Measurements from ENCODE around the gene PRRC2C.
"Not testable (repeated sequence)": the region's sequence is repeated elsewhere in the genome, so short reads cannot be mapped to it uniquely, and the experiment has no call there.

The PRRC2C gene

DNA sequence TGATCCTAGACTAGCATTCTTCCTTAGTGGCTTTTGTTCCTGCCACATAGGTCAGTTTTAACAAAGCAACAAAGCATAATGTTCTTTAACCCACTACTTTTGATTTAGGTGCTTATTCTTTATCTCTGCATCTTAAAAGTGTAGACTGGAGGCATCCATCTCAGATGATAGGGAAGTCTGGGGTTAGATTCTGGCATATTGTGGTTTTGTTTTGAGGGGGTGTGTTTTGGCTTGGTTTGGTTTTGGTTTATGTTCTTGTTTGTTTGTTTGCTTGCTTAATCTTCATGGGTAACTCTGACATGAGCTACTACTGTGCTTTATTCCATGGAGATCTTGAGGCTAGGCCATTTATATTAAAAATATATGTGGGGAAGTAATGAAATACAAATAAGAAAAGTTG lies 96.4 kb downstream of the PRRC2C start:
- H2AFZ ChIP-seq (ENCODE audit: low read length, unreplicated experiment): no peak overlapping the region
- H3K79me2 ChIP-seq (ENCODE audit: control insufficient read depth, insufficient read depth, low read length, unreplicated experiment): no peaks in the 10 kb centered on the region
- no peak overlapping the region for H3K4me3 ChIP-seq (ENCODE audit: low read depth, low read length)
- peaks cover 43% of the 10 kb centered on the region for H3K36me3 ChIP-seq (ENCODE audit: insufficient read depth, low read length)
- no peak overlapping the region for H3K27ac ChIP-seq (ENCODE audit: low read depth, low read length)
- H3K27me3 ChIP-seq (ENCODE audit: insufficient read depth, low read length): no peaks in the 10 kb centered on the region
- peaks cover 2% of the 10 kb centered on the region for H3K4me1 ChIP-seq (ENCODE audit: control insufficient read depth, insufficient read depth, low read length, unreplicated experiment)

DNA sequence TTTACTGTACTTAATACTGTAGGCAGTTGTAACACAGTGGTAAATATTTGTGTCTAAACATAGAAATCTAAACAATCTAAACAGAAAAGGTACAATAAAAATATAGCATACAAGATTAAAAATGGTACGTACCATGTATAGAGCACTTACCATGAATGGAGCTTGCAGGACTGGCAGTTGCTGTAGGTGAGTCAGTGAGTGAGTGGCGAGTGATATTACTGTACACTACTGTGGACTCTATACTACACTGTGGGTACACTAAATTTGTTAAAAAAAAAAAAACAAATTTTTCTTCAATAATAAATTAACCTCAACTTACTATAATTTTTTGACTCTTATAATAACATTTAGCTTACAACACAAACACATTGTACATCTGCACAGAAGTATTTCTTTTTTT lies 97.3 kb downstream of the PRRC2C start:
- Histone ChIP-seq H3K4me3 (ENCODE audit: low read depth, low read length) (no peak overlapping the region), H3K27ac (ENCODE audit: low read depth, low read length) (no peak overlapping the region), H3K36me3 (ENCODE audit: insufficient read depth, low read length) (peaks cover 45% of the 10 kb centered on the region), H3K27me3 (ENCODE audit: insufficient read depth, low read length) (no peaks in the 10 kb centered on the region), H3K4me1 (ENCODE audit: control insufficient read depth, insufficient read depth, low read length, unreplicated experiment) (peaks cover 2% of the 10 kb centered on the region), H2AFZ (ENCODE audit: low read length, unreplicated experiment) (no peak overlapping the region), H3K79me2 (ENCODE audit: control insufficient read depth, insufficient read depth, low read length, unreplicated experiment) (no peaks in the 10 kb centered on the region)

DNA sequence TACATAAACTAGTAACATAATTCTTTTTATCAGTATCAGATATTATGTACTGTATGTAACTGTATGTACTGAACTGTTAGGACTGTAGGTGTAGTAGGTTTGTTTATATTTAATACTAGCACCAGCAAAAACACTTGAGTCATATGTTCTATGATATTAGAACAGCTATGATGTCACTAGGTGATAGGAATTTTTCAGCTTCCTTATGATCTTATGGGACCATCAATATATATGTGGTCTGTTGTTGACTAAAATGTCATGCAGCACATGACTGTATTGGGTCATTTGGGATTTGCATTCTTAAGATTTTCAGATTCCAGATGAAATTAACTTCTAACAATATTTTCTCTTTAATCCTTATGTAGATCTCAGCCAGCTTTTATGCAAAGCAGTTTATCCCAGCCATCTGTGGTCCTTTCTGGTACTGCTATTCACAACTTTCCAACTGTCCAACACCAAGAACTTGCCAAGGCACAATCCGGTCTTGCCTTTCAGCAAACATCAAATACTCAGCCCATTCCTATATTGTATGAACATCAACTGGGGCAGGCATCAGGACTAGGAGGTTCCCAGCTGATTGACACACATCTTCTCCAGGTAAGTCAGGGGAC lies 98.4 kb downstream of the PRRC2C start:
- Histone ChIP-seq H3K36me3 (ENCODE audit: insufficient read depth, low read length) (peaks cover 51% of the 10 kb centered on the region), H3K4me3 (ENCODE audit: low read depth, low read length) (no peak overlapping the region), H2AFZ (ENCODE audit: low read length, unreplicated experiment) (no peak overlapping the region), H3K79me2 (ENCODE audit: control insufficient read depth, insufficient read depth, low read length, unreplicated experiment) (no peaks in the 10 kb centered on the region), H3K27ac (ENCODE audit: low read depth, low read length) (peak overlapping the region; percentile 49), H3K27me3 (ENCODE audit: insufficient read depth, low read length) (no peaks in the 10 kb centered on the region), H3K4me1 (ENCODE audit: control insufficient read depth, insufficient read depth, low read length, unreplicated experiment) (peaks cover 2% of the 10 kb centered on the region)

DNA sequence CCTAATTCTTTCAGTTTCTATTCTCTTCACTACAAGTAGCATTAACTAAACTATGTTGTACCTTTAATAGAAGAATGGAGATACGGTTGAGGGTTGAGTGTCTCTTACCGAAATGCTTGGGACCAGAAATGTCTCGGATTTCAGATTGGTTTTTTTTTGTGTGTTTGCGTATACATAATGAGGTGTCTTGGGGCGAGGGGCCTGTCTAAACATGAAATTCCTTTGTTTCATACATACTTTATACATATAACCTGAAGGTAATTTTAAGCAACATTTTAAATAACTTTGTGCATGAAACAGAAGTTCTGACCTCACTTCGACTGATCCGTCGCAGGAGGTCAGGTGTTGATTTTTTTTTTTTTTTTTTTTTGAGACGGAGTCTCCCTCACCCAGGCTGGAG lies 100.4 kb downstream of the PRRC2C start:
- no peak overlapping the region for H2AFZ ChIP-seq (ENCODE audit: low read length, unreplicated experiment)
- no peak overlapping the region for H3K4me3 ChIP-seq (ENCODE audit: low read depth, low read length)
- no peaks in the 10 kb centered on the region for H3K27me3 ChIP-seq (ENCODE audit: insufficient read depth, low read length)
- peaks cover 44% of the 10 kb centered on the region for H3K36me3 ChIP-seq (ENCODE audit: insufficient read depth, low read length)
- H3K79me2 ChIP-seq (ENCODE audit: control insufficient read depth, insufficient read depth, low read length, unreplicated experiment): no peaks in the 10 kb centered on the region
- no peak overlapping the region for H3K27ac ChIP-seq (ENCODE audit: low read depth, low read length)
- H3K4me1 ChIP-seq (ENCODE audit: control insufficient read depth, insufficient read depth, low read length, unreplicated experiment): peaks cover 6% of the 10 kb centered on the region

DNA sequence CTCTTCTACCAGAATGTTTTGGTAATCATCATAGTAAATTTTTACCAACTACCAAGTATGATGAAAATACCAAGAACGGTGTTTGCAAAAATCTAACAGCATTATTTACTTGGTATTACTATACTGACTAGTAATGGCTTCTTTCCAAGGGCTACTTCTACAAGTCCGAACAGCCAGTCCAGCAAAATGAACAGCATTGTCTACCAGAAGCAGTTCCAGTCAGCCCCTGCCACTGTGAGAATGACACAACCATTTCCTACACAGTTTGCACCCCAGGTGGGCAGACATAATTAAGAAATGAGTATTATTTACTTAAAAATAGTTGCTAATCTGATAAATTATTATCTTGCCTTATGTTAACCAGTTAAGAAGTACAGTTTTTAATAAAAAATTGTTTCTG lies 102.9 kb downstream of the PRRC2C start:
- Histone ChIP-seq H3K79me2 (ENCODE audit: control insufficient read depth, insufficient read depth, low read length, unreplicated experiment) (no peaks in the 10 kb centered on the region), H3K4me3 (ENCODE audit: low read depth, low read length) (no peak overlapping the region), H3K27me3 (ENCODE audit: insufficient read depth, low read length) (no peaks in the 10 kb centered on the region), H3K4me1 (ENCODE audit: control insufficient read depth, insufficient read depth, low read length, unreplicated experiment) (peaks cover 4% of the 10 kb centered on the region), H3K27ac (ENCODE audit: low read depth, low read length) (no peak overlapping the region), H3K36me3 (ENCODE audit: insufficient read depth, low read length) (peaks cover 51% of the 10 kb centered on the region), H2AFZ (ENCODE audit: low read length, unreplicated experiment) (no peak overlapping the region)

DNA sequence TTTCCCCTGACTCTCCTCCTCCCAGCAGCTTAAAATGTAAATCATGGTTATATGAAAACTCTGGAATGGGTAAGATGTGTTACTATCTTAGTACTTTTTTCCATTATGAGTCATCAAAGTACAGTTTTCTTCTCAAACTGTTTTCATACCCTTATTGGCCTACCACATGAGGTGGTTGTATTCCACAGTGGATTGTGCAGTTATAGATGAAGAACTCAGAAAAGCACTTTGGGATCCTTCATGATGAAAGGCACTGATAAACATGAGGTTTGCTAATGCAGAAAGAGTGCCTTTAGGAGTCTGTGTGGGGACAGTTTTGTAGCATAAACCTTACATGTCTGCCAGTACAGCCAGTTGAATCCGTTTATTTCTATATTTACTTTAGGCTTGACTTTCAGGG lies 104.7 kb downstream of the PRRC2C start:
- Histone ChIP-seq H3K27ac (ENCODE audit: low read depth, low read length) (peak overlapping the region; percentile 39), H3K36me3 (ENCODE audit: insufficient read depth, low read length) (peaks cover 46% of the 10 kb centered on the region), H3K27me3 (ENCODE audit: insufficient read depth, low read length) (no peaks in the 10 kb centered on the region)

DNA sequence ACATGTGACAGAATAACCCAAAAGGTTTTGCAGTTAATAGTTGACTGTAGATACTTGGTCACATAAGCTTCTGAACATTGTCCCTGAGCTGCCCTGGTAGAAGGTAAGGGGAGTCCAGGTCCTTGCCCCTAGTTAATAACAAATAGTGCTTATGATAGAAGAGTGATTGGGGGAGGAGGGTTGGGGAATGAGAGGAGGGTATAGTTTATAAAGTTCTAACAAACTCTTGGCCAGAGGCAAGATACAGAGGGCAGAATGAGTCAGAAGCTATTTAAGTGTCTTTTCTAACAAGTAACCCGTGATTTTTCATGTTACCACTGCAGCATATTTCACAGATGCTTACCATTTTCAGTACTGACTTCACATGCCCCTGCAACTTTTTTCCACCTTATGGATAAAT lies 110.0 kb downstream of the PRRC2C start:
- Histone ChIP-seq H3K36me3 (ENCODE audit: insufficient read depth, low read length) (peaks cover 19% of the 10 kb centered on the region), H2AFZ (ENCODE audit: low read length, unreplicated experiment) (no peak overlapping the region), H3K27me3 (ENCODE audit: insufficient read depth, low read length) (no peaks in the 10 kb centered on the region), H3K4me3 (ENCODE audit: low read depth, low read length) (no peak overlapping the region), H3K4me1 (ENCODE audit: control insufficient read depth, insufficient read depth, low read length, unreplicated experiment) (no peaks in the 10 kb centered on the region), H3K27ac (ENCODE audit: low read depth, low read length) (no peak overlapping the region), H3K79me2 (ENCODE audit: control insufficient read depth, insufficient read depth, low read length, unreplicated experiment) (no peaks in the 10 kb centered on the region)

More for the DNA sequence above, 104.7 kb downstream of the PRRC2C start:
- H2AFZ ChIP-seq (ENCODE audit: low read length, unreplicated experiment): no peak overlapping the region
- H3K4me3 ChIP-seq (ENCODE audit: low read depth, low read length): no peak overlapping the region
- H3K4me1 ChIP-seq (ENCODE audit: control insufficient read depth, insufficient read depth, low read length, unreplicated experiment): peaks cover 4% of the 10 kb centered on the region
- no peaks in the 10 kb centered on the region for H3K79me2 ChIP-seq (ENCODE audit: control insufficient read depth, insufficient read depth, low read length, unreplicated experiment)

DNA sequence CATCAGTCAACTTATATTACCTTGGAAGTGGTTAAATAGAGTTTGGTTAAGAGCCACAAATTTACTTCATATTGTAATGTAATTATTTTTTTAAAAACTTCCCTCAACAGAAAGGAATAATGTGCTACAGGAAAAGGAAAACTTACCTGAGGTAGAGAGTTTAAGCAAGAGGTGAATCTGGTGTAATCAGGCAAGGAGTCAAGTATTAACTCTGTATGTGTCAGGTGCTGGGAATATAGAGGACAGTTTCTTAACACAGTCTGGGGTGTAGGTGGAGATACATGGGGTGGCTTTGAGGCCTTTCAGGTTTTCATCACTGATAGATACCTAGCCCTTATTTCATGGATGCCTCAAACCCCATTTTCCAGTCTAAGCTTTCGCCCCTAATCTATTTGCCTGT lies 110.8 kb downstream of the PRRC2C start:
- peaks cover 13% of the 10 kb centered on the region for H3K36me3 ChIP-seq (ENCODE audit: insufficient read depth, low read length)
- no peaks in the 10 kb centered on the region for H3K4me1 ChIP-seq (ENCODE audit: control insufficient read depth, insufficient read depth, low read length, unreplicated experiment)
- H3K79me2 ChIP-seq (ENCODE audit: control insufficient read depth, insufficient read depth, low read length, unreplicated experiment): no peaks in the 10 kb centered on the region
- H3K4me3 ChIP-seq (ENCODE audit: low read depth, low read length): no peak overlapping the region
- H3K27ac ChIP-seq (ENCODE audit: low read depth, low read length): no peak overlapping the region
- H2AFZ ChIP-seq (ENCODE audit: low read length, unreplicated experiment): no peak overlapping the region
- no peaks in the 10 kb centered on the region for H3K27me3 ChIP-seq (ENCODE audit: insufficient read depth, low read length)

DNA sequence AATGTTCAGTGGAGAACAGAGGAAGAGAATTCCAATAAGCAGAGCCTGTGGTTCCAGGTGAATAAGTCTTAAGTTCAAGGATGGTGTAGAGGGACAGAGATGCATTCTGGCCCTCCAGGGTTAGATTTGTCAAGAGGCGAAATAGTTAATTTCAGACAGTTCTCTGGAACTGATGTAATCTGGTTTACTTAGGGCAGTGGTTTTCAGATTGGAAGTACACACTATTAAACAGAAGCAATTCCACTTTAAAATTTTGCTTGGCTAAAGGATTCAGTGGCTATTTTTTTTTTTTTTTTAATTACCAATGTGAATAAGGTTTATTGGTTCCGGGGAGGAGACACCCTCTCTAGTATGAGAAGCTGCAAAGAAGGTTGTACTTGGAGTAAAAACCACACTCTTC lies 111.4 kb downstream of the PRRC2C start:
- no peak overlapping the region for H2AFZ ChIP-seq (ENCODE audit: low read length, unreplicated experiment)
- H3K27me3 ChIP-seq (ENCODE audit: insufficient read depth, low read length): no peaks in the 10 kb centered on the region
- no peak overlapping the region for H3K4me3 ChIP-seq (ENCODE audit: low read depth, low read length)
- H3K27ac ChIP-seq (ENCODE audit: low read depth, low read length): no peak overlapping the region
- no peaks in the 10 kb centered on the region for H3K4me1 ChIP-seq (ENCODE audit: control insufficient read depth, insufficient read depth, low read length, unreplicated experiment)
- no peaks in the 10 kb centered on the region for H3K79me2 ChIP-seq (ENCODE audit: control insufficient read depth, insufficient read depth, low read length, unreplicated experiment)
- H3K36me3 ChIP-seq (ENCODE audit: insufficient read depth, low read length): peaks cover 8% of the 10 kb centered on the region

DNA sequence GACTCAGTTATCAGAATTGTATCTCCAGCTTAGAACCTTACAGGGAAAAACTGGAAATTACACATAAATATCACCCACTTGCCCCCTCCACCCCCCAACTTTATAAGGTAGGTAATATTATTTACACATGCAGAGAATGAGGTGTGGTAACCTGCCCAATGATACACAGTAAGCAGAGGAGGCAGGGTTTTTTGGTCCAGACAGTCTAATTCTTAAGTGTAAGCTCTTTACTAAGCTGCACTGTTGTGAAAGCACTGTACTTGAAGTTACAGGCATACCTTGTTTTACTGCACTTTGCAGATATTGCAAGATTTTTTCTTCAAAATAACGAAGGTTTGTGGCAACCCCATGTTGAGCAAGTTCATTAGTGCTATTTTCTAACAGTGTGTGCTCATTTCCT lies 111.9 kb downstream of the PRRC2C start:
- H3K4me1 ChIP-seq (ENCODE audit: control insufficient read depth, insufficient read depth, low read length, unreplicated experiment): no peaks in the 10 kb centered on the region
- no peak overlapping the region for H3K4me3 ChIP-seq (ENCODE audit: low read depth, low read length)
- H2AFZ ChIP-seq (ENCODE audit: low read length, unreplicated experiment): no peak overlapping the region
- no peaks in the 10 kb centered on the region for H3K79me2 ChIP-seq (ENCODE audit: control insufficient read depth, insufficient read depth, low read length, unreplicated experiment)
- no peak overlapping the region for H3K27ac ChIP-seq (ENCODE audit: low read depth, low read length)
- H3K36me3 ChIP-seq (ENCODE audit: insufficient read depth, low read length): peaks cover 6% of the 10 kb centered on the region; the same call in 1 of the 2 replicates
- no peaks in the 10 kb centered on the region for H3K27me3 ChIP-seq (ENCODE audit: insufficient read depth, low read length)

DNA sequence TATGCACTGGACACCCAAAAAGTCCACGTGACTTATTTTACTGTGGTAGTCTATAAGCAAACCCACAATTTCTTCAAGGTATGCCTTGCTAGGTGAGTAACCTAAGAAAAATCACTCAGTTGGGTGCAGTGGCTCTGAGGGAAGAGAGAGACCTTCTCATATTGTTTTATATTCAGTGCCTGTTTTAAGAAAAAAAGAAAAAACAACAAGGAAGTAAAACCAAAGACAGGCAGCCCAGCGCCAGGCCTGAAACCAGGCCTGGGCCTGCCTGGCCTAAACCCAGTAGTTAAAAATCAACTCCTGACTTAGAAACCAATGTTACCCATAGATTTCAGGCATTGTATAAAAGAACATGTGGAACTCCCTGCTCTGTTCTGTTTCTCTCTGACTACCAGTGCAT lies 115.0 kb downstream of the PRRC2C start:
- H3K36me3 ChIP-seq (ENCODE audit: insufficient read depth, low read length); H3K4me1 ChIP-seq (ENCODE audit: control insufficient read depth, insufficient read depth, low read length, unreplicated experiment); H3K4me3 ChIP-seq (ENCODE audit: low read depth, low read length); H2AFZ ChIP-seq (ENCODE audit: low read length, unreplicated experiment); H3K27me3 ChIP-seq (ENCODE audit: insufficient read depth, low read length); H3K27ac ChIP-seq (ENCODE audit: low read depth, low read length); H3K79me2 ChIP-seq (ENCODE audit: control insufficient read depth, insufficient read depth, low read length, unreplicated experiment): not testable (repeated sequence)

Measured in ACC112 (cell line).